ENCODE results near the gene TOMM34. TPM values are rescaled to one million over a fixed set of nuclear protein-coding genes. Genes with fewer than 3 reads are reported as not detected.
A peak's percentile ranks its signal among the peaks of the same experiment; 100 is the strongest.

Gene TOMM34
- total RNA-seq, 1 experiment from 2014 or later: 37.5 TPM

- H3K9me3 ChIP-seq (ENCODE audit: control insufficient read depth, low read depth, low read length): no peaks in the 10 kb centered on the region
- H4K5ac ChIP-seq (ENCODE audit: insufficient read length, low read depth, low read length): no peak overlapping the region
- no peaks in the 10 kb centered on the region for H3K79me1 ChIP-seq (ENCODE audit: insufficient read depth, low read depth, low read length, poor library complexity, severe bottlenecking)
- no peaks in the 10 kb centered on the region for H4K20me1 ChIP-seq (ENCODE audit: control insufficient read depth, insufficient read depth, insufficient read length)
- H2BK12ac ChIP-seq (ENCODE audit: insufficient read length, low read depth, low read length): no peak overlapping the region
- no peak overlapping the region for H3K18ac ChIP-seq (ENCODE audit: insufficient read length, low read depth, low read length)
- H3K4me3 Mint-ChIP-seq: no peak overlapping the region
- H3T11ph ChIP-seq (ENCODE audit: low read length): no peak overlapping the region
- H2BK120ac ChIP-seq (ENCODE audit: low read depth, low read length, poor library complexity, severe bottlenecking): no peak overlapping the region
- H3K23ac ChIP-seq (ENCODE audit: insufficient read length, low read depth, low read length): no peak overlapping the region
- no peak overlapping the region for H2BK20ac ChIP-seq (ENCODE audit: low read depth, low read length, poor library complexity, severe bottlenecking)
- H2AFZ ChIP-seq (ENCODE audit: low read length): no peak overlapping the region
- H4K91ac ChIP-seq (ENCODE audit: insufficient read length, low read depth, low read length): no peak overlapping the region
- H3K27me3 ChIP-seq (ENCODE audit: insufficient read depth, low read length): no peaks in the 10 kb centered on the region; the same call in 1 of the 2 replicates
- no peaks in the 10 kb centered on the region for H3K4me1 ChIP-seq (ENCODE audit: insufficient read depth, low read length)
- H3K36me3 Mint-ChIP-seq (ENCODE audit: insufficient read depth in 1 of 3, low read depth in 3 of 3): peaks cover 10 to 19% (median 16%) of the 10 kb centered on the region in 3 experiments
- peak overlapping the region; percentile 24 for H3K9ac ChIP-seq (ENCODE audit: extremely low read depth, insufficient read length, low read length)
- peaks cover 14% of the 10 kb centered on the region; the same call in 1 of the 2 replicates for H3K79me2 ChIP-seq (ENCODE audit: insufficient read depth, low read length)
- H3K4me1 Mint-ChIP-seq: peaks cover 37 to 40% of the 10 kb centered on the region in 2 experiments
- H2BK5ac ChIP-seq (ENCODE audit: insufficient read length, low read length): no peak overlapping the region
- no peak overlapping the region for H3K4ac ChIP-seq (ENCODE audit: low read depth, low read length)
- H2BK15ac ChIP-seq (ENCODE audit: low read depth, low read length): no peak overlapping the region
- no peak overlapping the region for H3K56ac ChIP-seq (ENCODE audit: insufficient read length, low read depth, low read length)
- H3K23me2 ChIP-seq (ENCODE audit: insufficient read length, low read depth, low read length, poor library complexity, severe bottlenecking): peaks cover 5% of the 10 kb centered on the region
- H3K4me2 ChIP-seq (ENCODE audit: insufficient read depth, insufficient read length, low read length): no peak overlapping the region
- H3K27me3 Mint-ChIP-seq (ENCODE audit: low read depth): peaks cover 5% of the 10 kb centered on the region
- DNase-seq: no peak
- no peak overlapping the region for H3K27ac Mint-ChIP-seq
- H2AK5ac ChIP-seq (ENCODE audit: insufficient read length, low read length): no peak overlapping the region
- no peaks in the 10 kb centered on the region; a peak in 1 of 5 replicates for H3K9me3 Mint-ChIP-seq
- no peak overlapping the region for H4K8ac ChIP-seq (replicated peaks; ENCODE audit: insufficient read length, low read depth, low read length)
- H3K27ac ChIP-seq (ENCODE audit: insufficient read length, low read depth, low read length): no peak overlapping the region
- H3K14ac ChIP-seq (ENCODE audit: insufficient read depth, low read length): no peak overlapping the region
- TF ChIP-seq CTCF (conservative IDR thresholded peaks at IDR 0.05): no peak
- no CpG with 5 or more reads among the region's 3 CpGs for WGBS (ENCODE audit: extremely low coverage, insufficient read length, low lambda C conversion rate)
Measured at GRCh38 chr20:44969300-44969894, 9.2 kb upstream of the TOMM34 start.
